PC-3 (cell line): ENCODE results near the gene KIF21A.

Source experiments
- EZH2 ChIP-seq: fragments of 300-600 bp; sonication (generic); IDR thresholded peaks from one replicate; pipeline ENCODE4 v1.6.1; 2017; ENCODE audit warnings: antibody characterized with exemption, mild to moderate bottlenecking, low read length; ENCODE audit not compliant: unreplicated experiment
- TF ChIP-seq, protein P1 (sequence below): fragments of 300-600 bp; sonication (generic); conservative IDR thresholded peaks from 2 replicates; pipeline ENCODE4 v1.5.1; 2017; ENCODE audit warnings: antibody characterized with exemption, low read depth, mild to moderate bottlenecking, low read length

DNA sequence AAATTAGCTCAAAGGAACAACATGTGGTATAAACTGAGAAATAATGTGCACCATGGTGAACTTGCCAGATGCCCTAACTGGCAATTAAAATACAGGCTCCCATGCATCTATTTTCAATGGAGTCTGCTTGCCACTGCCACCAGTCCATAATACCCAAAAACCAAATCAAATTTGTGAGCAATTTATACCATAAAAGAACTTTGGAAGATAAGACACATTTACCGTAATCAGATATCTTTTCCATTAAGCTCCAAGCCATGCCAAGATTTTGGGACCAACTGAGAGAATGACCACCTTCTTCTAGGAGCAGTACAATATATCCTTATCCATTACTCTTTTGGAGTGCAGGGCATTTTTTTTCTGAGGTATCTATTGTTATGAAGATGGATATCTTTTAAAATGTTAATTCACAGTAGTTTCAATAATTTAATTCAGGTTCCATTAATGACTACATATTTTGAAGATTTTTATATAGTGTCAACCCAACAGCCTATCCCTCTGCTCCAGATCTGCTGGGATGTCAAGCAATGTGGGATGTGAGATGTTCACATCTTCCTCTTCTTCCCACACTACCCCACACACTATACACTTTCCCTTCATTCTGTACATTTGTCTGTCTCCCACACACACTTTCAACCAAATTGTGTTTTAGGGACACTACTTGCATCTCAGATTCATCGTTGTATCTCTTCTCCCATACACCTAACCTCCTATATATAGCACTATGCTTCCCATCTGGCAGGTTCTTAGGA, 53.3 kb downstream of the KIF21A start:
- TF ChIP-seq, protein P1, sequence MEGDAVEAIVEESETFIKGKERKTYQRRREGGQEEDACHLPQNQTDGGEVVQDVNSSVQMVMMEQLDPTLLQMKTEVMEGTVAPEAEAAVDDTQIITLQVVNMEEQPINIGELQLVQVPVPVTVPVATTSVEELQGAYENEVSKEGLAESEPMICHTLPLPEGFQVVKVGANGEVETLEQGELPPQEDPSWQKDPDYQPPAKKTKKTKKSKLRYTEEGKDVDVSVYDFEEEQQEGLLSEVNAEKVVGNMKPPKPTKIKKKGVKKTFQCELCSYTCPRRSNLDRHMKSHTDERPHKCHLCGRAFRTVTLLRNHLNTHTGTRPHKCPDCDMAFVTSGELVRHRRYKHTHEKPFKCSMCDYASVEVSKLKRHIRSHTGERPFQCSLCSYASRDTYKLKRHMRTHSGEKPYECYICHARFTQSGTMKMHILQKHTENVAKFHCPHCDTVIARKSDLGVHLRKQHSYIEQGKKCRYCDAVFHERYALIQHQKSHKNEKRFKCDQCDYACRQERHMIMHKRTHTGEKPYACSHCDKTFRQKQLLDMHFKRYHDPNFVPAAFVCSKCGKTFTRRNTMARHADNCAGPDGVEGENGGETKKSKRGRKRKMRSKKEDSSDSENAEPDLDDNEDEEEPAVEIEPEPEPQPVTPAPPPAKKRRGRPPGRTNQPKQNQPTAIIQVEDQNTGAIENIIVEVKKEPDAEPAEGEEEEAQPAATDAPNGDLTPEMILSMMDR, result no peak
- TF ChIP-seq EZH2, result no peak
